IMR-90 (cell line): ENCODE results near the gene THOC2. TPM values are rescaled to one million over a fixed set of nuclear protein-coding genes. Genes with fewer than 3 reads are reported as not detected.

Source experiments
- ATAC-seq: fragments of 200-7000 bp; cut with Tn5 transposase; 2 replicates; pipeline ENCODE4 v1.9.1; 2020; ENCODE audit warnings: low read depth, mild to moderate bottlenecking, moderate library complexity
- BruUV-seq: library from RNA; stranded (reverse); fragments of 400-500 nt; replicated peaks from 2 replicates; lab custom pipeline; 2021; lab: Mats Ljungman, UMichigan
- CTCF ChIA-PET: fragments of 300-600 bp; formaldehyde crosslinking; extraction: SDS; loops from one replicate; lab custom pipeline; 2021; ENCODE audit warnings: antibody characterized with exemption; lab: Yijun Ruan, JAX
- POLR2A ChIA-PET: fragments of 300-600 bp; sonication (Branson Sonifier 250); formaldehyde crosslinking; loops from one replicate; lab custom pipeline; 2022; ENCODE audit warnings: antibody characterized with exemption; ENCODE audit not compliant: unreplicated experiment; lab: Charles Lee
- DNase-seq: peaks from one replicate; pipeline ENCODE4 v3.0.0; 2013
- H2AFZ ChIP-seq: replicated peaks from 2 replicates; pipeline ENCODE3; 2013; ENCODE audit warnings: low read length, mild to moderate bottlenecking; ENCODE audit not compliant: poor library complexity
- H2AK5ac ChIP-seq: 2 replicates; pipeline ENCODE4 v1.6.1; 2013; ENCODE audit warnings: low read depth, low read length, inconsistent platforms
- H2AK9ac ChIP-seq: replicated peaks from 2 replicates; pipeline ENCODE3; 2013; ENCODE audit warnings: mild to moderate bottlenecking, low read depth, low read length, moderate library complexity; ENCODE audit not compliant: poor library complexity
- H2BK120ac ChIP-seq: 2 replicates; pipeline ENCODE4 v1.6.1; 2013; ENCODE audit warnings: low read depth, low read length, inconsistent platforms
- H2BK15ac ChIP-seq: 3 replicates; pipeline ENCODE4 v1.6.1; 2013; ENCODE audit warnings: low read depth, low read length, inconsistent platforms
- H2BK20ac ChIP-seq: 2 replicates; pipeline ENCODE4 v1.6.1; 2013; ENCODE audit warnings: low read depth, mild to moderate bottlenecking, inconsistent platforms, low read length, moderate library complexity
- H2BK5ac ChIP-seq: 2 replicates; pipeline ENCODE4 v1.6.1; 2013; ENCODE audit warnings: mild to moderate bottlenecking, low read depth, low read length, inconsistent platforms; ENCODE audit not compliant: poor library complexity, severe bottlenecking
- H3K14ac ChIP-seq: replicated peaks from 2 replicates; pipeline ENCODE4 v1.6.1; 2013; ENCODE audit warnings: low read depth, low read length, inconsistent platforms
- H3K18ac ChIP-seq: 2 replicates; pipeline ENCODE4 v1.6.1; 2013; ENCODE audit warnings: low read depth, low read length, control low read depth
- H3K23ac ChIP-seq: 2 replicates; pipeline ENCODE4 v1.6.1; 2013; ENCODE audit warnings: low read depth, low read length, inconsistent platforms
- H3K27ac ChIP-seq: 2 replicates; pipeline ENCODE4 v1.5.1; 2013; ENCODE audit warnings: mild to moderate bottlenecking, control low read depth, low read length; ENCODE audit not compliant: insufficient read depth
- H3K27me3 ChIP-seq: 2 replicates; pipeline ENCODE4 v1.6.1; 2013; ENCODE audit warnings: low read length; ENCODE audit not compliant: control insufficient read depth, insufficient read depth
- H3K36me3 ChIP-seq: 2 replicates; pipeline ENCODE4 v1.6.1; 2013; ENCODE audit warnings: low read length, mixed read lengths; ENCODE audit not compliant: control insufficient read depth, insufficient read depth
- H3K4ac ChIP-seq: 2 replicates; pipeline ENCODE4 v1.6.1; 2013; ENCODE audit warnings: low read depth, low read length, inconsistent platforms
- H3K4me1 ChIP-seq: 2 replicates; pipeline ENCODE4 v1.6.1; 2013; ENCODE audit warnings: low read length, mixed read lengths; ENCODE audit not compliant: control insufficient read depth, insufficient read depth
- H3K4me2 ChIP-seq: 2 replicates; pipeline ENCODE4 v1.6.1; 2013; ENCODE audit warnings: low read depth, mild to moderate bottlenecking, control low read depth, low read length, moderate library complexity
- H3K4me3 ChIP-seq: 2 replicates; pipeline ENCODE4 v1.5.1; 2013; ENCODE audit warnings: low read depth, mild to moderate bottlenecking, control low read depth, low read length, moderate library complexity; ENCODE audit not compliant: insufficient read depth
- H3K56ac ChIP-seq: 2 replicates; pipeline ENCODE4 v1.6.1; 2013; ENCODE audit warnings: low read length, inconsistent platforms; ENCODE audit not compliant: insufficient read depth; ENCODE audit errors: extremely low read depth
- H3K79me1 ChIP-seq, 2 experiments: 2 replicates each; pipeline ENCODE4 v1.6.1; 2013; ENCODE audit warnings: low read length in 2 of 2, inconsistent platforms in 1 of 2, low read depth in 1 of 2
- H3K9ac ChIP-seq: 2 replicates; pipeline ENCODE4 v1.6.1; 2013; ENCODE audit warnings: low read depth, low read length, control low read depth
- H3K9me1 ChIP-seq: 2 replicates; pipeline ENCODE4 v1.6.1; 2013; ENCODE audit warnings: low read length, inconsistent platforms; ENCODE audit not compliant: insufficient read depth
- H3K9me3 ChIP-seq: 2 replicates; pipeline ENCODE4 v1.6.1; 2013; ENCODE audit warnings: low read length; ENCODE audit not compliant: control insufficient read depth, insufficient read depth
- H4K20me1 ChIP-seq: 2 replicates; pipeline ENCODE4 v1.6.1; 2013; ENCODE audit warnings: low read length, inconsistent platforms; ENCODE audit not compliant: insufficient read depth
- H4K5ac ChIP-seq: 2 replicates; pipeline ENCODE4 v1.6.1; 2013; ENCODE audit warnings: mild to moderate bottlenecking, low read depth, low read length, control low read depth
- H4K8ac ChIP-seq, 2 experiments: 2 replicates each; pipeline ENCODE4 v1.6.1; 2013; ENCODE audit warnings: low read depth in 2 of 2, low read length in 2 of 2, control low read depth in 1 of 2, inconsistent platforms in 1 of 2
- H4K91ac ChIP-seq: 2 replicates; pipeline ENCODE4 v1.6.1; 2013; ENCODE audit warnings: low read depth, low read length, inconsistent platforms; ENCODE audit not compliant: insufficient read depth
- BHLHE40 ChIP-seq: fragments of 150-350 bp; IDR thresholded peaks from 2 replicates; pipeline ENCODE4 v1.6.1; 2016; ENCODE audit warnings: mild to moderate bottlenecking, low read depth, low read length
- CEBPB ChIP-seq: IDR thresholded peaks from 2 replicates; pipeline ENCODE4 v1.6.1; 2012; ENCODE audit warnings: low read depth, low read length, improper control_type of control experiment
- CHD1 ChIP-seq: IDR thresholded peaks from 2 replicates; pipeline ENCODE4 v1.6.1; 2012; ENCODE audit warnings: low read depth, low read length, improper control_type of control experiment
- FOS ChIP-seq: fragments of 150-350 bp; IDR thresholded peaks from 2 replicates; pipeline ENCODE4 v1.6.1; 2016; ENCODE audit warnings: low read depth, low read length
- MAFK ChIP-seq: IDR thresholded peaks from 2 replicates; pipeline ENCODE4 v1.6.1; 2012; ENCODE audit warnings: low read depth, low read length, improper control_type of control experiment
- MAZ ChIP-seq: IDR thresholded peaks from 2 replicates; pipeline ENCODE4 v1.6.1; 2012; ENCODE audit warnings: low read depth, mild to moderate bottlenecking, low read length, improper control_type of control experiment, moderate library complexity, borderline replicate concordance
- MXI1 ChIP-seq: IDR thresholded peaks from 2 replicates; pipeline ENCODE4 v1.6.1; 2012; ENCODE audit warnings: low read depth, mild to moderate bottlenecking, low read length, moderate library complexity, borderline replicate concordance
- NFE2L2 ChIP-seq: fragments of 150-350 bp; IDR thresholded peaks from 2 replicates; pipeline ENCODE4 v1.6.1; 2016; ENCODE audit warnings: low read depth, mild to moderate bottlenecking, low read length
- POLR2A ChIP-seq: IDR thresholded peaks from 2 replicates; pipeline ENCODE4 v1.6.1; 2012; ENCODE audit warnings: mild to moderate bottlenecking, low read depth, low read length
- RAD21 ChIP-seq: IDR thresholded peaks from 2 replicates; pipeline ENCODE4 v1.6.1; 2012; ENCODE audit warnings: low read length, improper control_type of control experiment
- RCOR1 ChIP-seq: IDR thresholded peaks from 2 replicates; pipeline ENCODE4 v1.6.1; 2012; ENCODE audit warnings: mild to moderate bottlenecking, low read length, improper control_type of control experiment; ENCODE audit not compliant: insufficient replicate concordance
- RFX5 ChIP-seq: IDR thresholded peaks from 2 replicates; pipeline ENCODE4 v1.8.0; 2012; ENCODE audit warnings: low read depth, mild to moderate bottlenecking, low read length, moderate library complexity
- SMC3 ChIP-seq: fragments of 150-350 bp; IDR thresholded peaks from 2 replicates; pipeline ENCODE4 v1.6.1; 2016; ENCODE audit warnings: low read depth, mild to moderate bottlenecking, antibody characterized with exemption, low read length, moderate library complexity
- WGBS, 2 experiments: methylation state at CpG; one replicate each; pipeline versions ENCODE4 v1.1.5 to v1.1.7; 2013; ENCODE audit warnings: missing lambda C conversion rate in 2 of 2; ENCODE audit not compliant: insufficient read length in 1 of 2; ENCODE audit errors: extremely low coverage in 2 of 2; 5-methylcytosine and 5-hydroxymethylcytosine counted together
- dilution Hi-C: fragments of 300-500 bp; cut with HindIII; formaldehyde crosslinking; loops from one replicate; pipeline ENCODE4 v1.14.3; 2018; ENCODE audit warnings: low sequenced_read_pairs; ENCODE audit not compliant: unreplicated experiment
- in situ Hi-C: fragments of 300-500 bp; cut with MboI; formaldehyde crosslinking; loops from 3 replicates; pipeline ENCODE4 v1.14.3; 2019; ENCODE audit warnings: low sequenced_read_pairs, inconsistent platforms, mixed read lengths
- intact Hi-C: fragments of 100-400 bp; cut with micrococcal nuclease; formaldehyde crosslinking; loops from 2 replicates; pipeline ENCODE4 v1.10.0; 2022
- polyA plus RNA-seq, 3 experiments: library from polyadenylated mRNA; depleted of rRNA; stranded (reverse); fragments of >200 nt; gene quantifications; 2 replicates each; pipeline ENCODE4 v1.2.3, GENCODE V29; 2012; ENCODE audit warnings: low replicate concordance in 1 of 3
- total RNA-seq: library from RNA; depleted of rRNA; stranded (reverse); fragments of >200 nt; gene quantifications from 2 replicates; pipeline ENCODE4 v1.2.3, GENCODE V29; 2012
- TF ChIP-seq, protein P1 (sequence below): fragments of 150-350 bp; IDR thresholded peaks from 2 replicates; pipeline ENCODE4 v1.6.1; 2016; ENCODE audit warnings: low read depth, mild to moderate bottlenecking, low read length, moderate library complexity, borderline replicate concordance
- TF ChIP-seq, protein P2 (sequence below): fragments of 150-350 bp; IDR thresholded peaks from 2 replicates; pipeline ENCODE4 v1.6.1; 2017; ENCODE audit warnings: mild to moderate bottlenecking, antibody characterized with exemption, low read length, low read depth
- TF ChIP-seq, protein P3 (sequence below): conservative IDR thresholded peaks from 2 replicates; pipeline ENCODE4 v1.5.1; 2012; ENCODE audit warnings: mild to moderate bottlenecking, low read depth, low read length, improper control_type of control experiment

The THOC2 gene
- total and polyA plus RNA-seq, 2 of the 4 experiments (the other 2 are of a cell fraction): 42.9 to 58.8 TPM

DNA sequence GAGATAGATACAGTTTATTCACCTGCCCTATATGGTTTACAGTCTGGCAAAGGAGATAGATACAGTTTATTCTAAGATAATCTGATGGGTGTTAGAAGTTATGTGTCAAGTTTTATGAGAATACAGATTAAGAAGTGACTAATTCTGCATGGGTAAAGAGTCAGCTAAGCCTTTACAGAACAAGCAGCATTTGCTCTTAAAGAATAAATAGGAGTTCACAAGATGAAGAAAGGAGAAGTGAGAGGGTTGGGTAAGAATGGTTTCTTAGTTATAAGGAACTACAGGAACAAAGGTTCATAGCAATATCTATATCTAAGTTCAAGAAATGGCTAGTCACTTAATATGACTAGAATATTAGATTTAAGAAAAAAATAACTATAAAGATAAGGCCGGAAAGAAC is 47.6 kb downstream of the THOC2 start:
- H4K20me1 ChIP-seq: no peaks in the 10 kb centered on the region; the same call in 1 of the 2 replicates
- H3K14ac ChIP-seq: no peak overlapping the region
- no peak overlapping the region for H3K4me2 ChIP-seq
- no peak overlapping the region for H4K91ac ChIP-seq
- no peak overlapping the region for H3K56ac ChIP-seq
- no peak overlapping the region for H4K8ac ChIP-seq
- H3K9me3 ChIP-seq: no peaks in the 10 kb centered on the region
- in situ Hi-C loops (no loop called here), dilution Hi-C loops (no loop called here), intact Hi-C loops (no loop called here)
- peaks cover 2% of the 10 kb centered on the region in 2 experiments; a peak in 1 of 4 replicates for H3K79me1 ChIP-seq
- no peak overlapping the region for H3K23ac ChIP-seq
- no peak overlapping the region for H2BK15ac ChIP-seq
- H2AFZ ChIP-seq: no peak overlapping the region
- no peak for ATAC-seq
- H3K27ac ChIP-seq: no peak overlapping the region
- no peak overlapping the region for H3K4me3 ChIP-seq
- TF ChIP-seq, protein P1, sequence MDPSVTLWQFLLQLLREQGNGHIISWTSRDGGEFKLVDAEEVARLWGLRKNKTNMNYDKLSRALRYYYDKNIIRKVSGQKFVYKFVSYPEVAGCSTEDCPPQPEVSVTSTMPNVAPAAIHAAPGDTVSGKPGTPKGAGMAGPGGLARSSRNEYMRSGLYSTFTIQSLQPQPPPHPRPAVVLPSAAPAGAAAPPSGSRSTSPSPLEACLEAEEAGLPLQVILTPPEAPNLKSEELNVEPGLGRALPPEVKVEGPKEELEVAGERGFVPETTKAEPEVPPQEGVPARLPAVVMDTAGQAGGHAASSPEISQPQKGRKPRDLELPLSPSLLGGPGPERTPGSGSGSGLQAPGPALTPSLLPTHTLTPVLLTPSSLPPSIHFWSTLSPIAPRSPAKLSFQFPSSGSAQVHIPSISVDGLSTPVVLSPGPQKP: no peak
- no peak for TF ChIP-seq RFX5
- no peak for TF ChIP-seq CEBPB
- no peak for TF ChIP-seq BHLHE40
- TF ChIP-seq MAZ: no peak
- no peak for TF ChIP-seq FOS
- no peak for TF ChIP-seq MAFK
- no peak for TF ChIP-seq NFE2L2
- TF ChIP-seq POLR2A: no peak
- TF ChIP-seq, protein P2, sequence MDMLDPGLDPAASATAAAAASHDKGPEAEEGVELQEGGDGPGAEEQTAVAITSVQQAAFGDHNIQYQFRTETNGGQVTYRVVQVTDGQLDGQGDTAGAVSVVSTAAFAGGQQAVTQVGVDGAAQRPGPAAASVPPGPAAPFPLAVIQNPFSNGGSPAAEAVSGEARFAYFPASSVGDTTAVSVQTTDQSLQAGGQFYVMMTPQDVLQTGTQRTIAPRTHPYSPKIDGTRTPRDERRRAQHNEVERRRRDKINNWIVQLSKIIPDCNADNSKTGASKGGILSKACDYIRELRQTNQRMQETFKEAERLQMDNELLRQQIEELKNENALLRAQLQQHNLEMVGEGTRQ: no peak
- TF ChIP-seq, protein P3, sequence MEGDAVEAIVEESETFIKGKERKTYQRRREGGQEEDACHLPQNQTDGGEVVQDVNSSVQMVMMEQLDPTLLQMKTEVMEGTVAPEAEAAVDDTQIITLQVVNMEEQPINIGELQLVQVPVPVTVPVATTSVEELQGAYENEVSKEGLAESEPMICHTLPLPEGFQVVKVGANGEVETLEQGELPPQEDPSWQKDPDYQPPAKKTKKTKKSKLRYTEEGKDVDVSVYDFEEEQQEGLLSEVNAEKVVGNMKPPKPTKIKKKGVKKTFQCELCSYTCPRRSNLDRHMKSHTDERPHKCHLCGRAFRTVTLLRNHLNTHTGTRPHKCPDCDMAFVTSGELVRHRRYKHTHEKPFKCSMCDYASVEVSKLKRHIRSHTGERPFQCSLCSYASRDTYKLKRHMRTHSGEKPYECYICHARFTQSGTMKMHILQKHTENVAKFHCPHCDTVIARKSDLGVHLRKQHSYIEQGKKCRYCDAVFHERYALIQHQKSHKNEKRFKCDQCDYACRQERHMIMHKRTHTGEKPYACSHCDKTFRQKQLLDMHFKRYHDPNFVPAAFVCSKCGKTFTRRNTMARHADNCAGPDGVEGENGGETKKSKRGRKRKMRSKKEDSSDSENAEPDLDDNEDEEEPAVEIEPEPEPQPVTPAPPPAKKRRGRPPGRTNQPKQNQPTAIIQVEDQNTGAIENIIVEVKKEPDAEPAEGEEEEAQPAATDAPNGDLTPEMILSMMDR: no peak
- TF ChIP-seq CHD1: no peak
- no peak for TF ChIP-seq MXI1
- TF ChIP-seq RCOR1: no peak
- TF ChIP-seq SMC3: no peak
- no peak for TF ChIP-seq RAD21
- H4K5ac ChIP-seq: no peak overlapping the region
- H2AK5ac ChIP-seq: no peak overlapping the region
- no CpG with 5 or more reads among the region's 1 CpG for WGBS, 2 experiments
- no peaks in the 10 kb centered on the region for H3K4me1 ChIP-seq
- ChIA-PET CTCF (no interaction called here), POLR2A (no interaction called here)
- H2AK9ac ChIP-seq: no peak overlapping the region
- no peak overlapping the region for H3K9ac ChIP-seq
- H3K36me3 ChIP-seq: 0 out of 2 replicates have a peak, but pooled peaks cover 2% of the 10 kb centered on the region
- no peak for DNase-seq
- no peak overlapping the region for H2BK20ac ChIP-seq
- BruUV-seq: no TSS peak
- peaks cover 2% of the 10 kb centered on the region; the same call in 1 of the 2 replicates for H3K9me1 ChIP-seq
- H2BK120ac ChIP-seq: no peak overlapping the region
- no peaks in the 10 kb centered on the region for H3K27me3 ChIP-seq
- no peak overlapping the region for H3K4ac ChIP-seq
- no peak overlapping the region for H2BK5ac ChIP-seq
- H3K18ac ChIP-seq: no peak overlapping the region
